HG03575 (cell line): ENCODE data around the gene TEX264.
"Not testable (repeated sequence)": the region's sequence is repeated elsewhere in the genome, so short reads cannot be mapped to it uniquely, and the experiment has no call there.

Experiments
- ATAC-seq: cut with Tn5 transposase; IDR thresholded peaks from one replicate; pipeline ENCODE4 v1.9.1; 2021; ENCODE audit not compliant: unreplicated experiment, insufficient number of reproducible peaks, low FRiP score; ENCODE audit errors: extremely low read depth

The TEX264 gene

GRCh38 chr3:51729042-51729633 lies 58.1 kb downstream of the TEX264 start:
- ATAC-seq, result no peak

DNA sequence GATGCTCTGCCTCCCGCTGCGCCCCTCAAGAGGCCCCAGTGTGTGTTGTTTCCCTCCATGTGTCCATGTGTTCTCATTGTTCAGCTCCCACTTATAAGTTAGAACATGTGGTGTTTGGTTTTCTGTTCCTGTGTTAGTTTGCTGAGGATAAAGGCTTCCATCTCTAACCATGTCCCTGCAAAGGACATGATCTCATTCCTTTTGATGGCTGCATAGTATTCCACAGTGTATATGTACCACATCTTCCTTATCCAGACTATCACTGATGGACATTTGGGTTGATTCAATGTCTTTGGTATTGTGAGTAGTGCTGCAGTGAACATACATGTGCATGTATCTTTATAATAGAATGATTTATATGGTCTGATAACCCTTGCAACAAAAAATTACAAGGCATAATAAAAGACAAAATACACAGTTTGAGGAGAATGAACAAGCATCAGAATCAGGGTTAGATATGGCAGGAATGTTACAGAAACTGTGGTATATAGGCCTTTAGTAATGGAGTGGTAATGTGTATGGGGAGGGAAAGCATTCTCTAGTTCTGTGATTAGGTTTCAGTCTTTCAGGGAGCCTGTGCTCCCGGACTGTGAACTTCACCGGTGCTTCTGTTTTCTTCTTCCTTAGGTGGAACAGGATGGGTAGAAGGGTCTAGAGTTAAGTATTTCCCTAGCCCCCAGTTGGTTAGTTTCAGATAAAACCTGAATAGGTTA lies 63.0 kb downstream of the TEX264 start:
- ATAC-seq, result no peak

- no peak for ATAC-seq
Observed at GRCh38 chr3:51734572-51734907, 63.5 kb downstream of the TEX264 start.

GRCh38 chr3:51735039-51735438 lies 64.0 kb downstream of the TEX264 start:
- no peak for ATAC-seq

DNA sequence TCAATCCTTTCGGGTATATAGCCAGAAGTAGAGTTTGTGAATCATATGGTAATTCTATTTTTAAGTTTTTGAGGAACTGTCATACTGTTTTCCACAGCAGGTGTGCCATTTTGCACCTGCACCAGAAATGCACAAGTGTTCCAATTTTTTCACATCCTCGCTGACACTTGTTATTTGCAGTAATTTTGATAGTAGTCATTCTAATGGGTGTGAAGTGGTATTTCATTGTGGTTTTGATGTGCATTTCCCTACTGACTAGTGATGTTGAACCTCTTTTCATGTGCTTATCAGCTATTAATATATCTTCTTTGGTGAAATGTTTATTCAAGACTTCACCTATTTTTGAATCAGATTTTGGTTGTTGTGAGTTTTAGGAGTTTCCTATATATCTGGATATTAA lies 64.9 kb downstream of the TEX264 start:
- ATAC-seq, result no peak

GRCh38 chr3:51739110-51739509 lies 68.1 kb downstream of the TEX264 start:
- no peak for ATAC-seq

GRCh38 chr3:51742320-51742719 lies 71.3 kb downstream of the TEX264 start:
- not testable (repeated sequence) for ATAC-seq

- ATAC-seq, result not testable (repeated sequence)
Observed at GRCh38 chr3:51742978-51743377, 71.9 kb downstream of the TEX264 start.

GRCh38 chr3:51747840-51748239 lies 76.8 kb downstream of the TEX264 start:
- no peak for ATAC-seq

DNA sequence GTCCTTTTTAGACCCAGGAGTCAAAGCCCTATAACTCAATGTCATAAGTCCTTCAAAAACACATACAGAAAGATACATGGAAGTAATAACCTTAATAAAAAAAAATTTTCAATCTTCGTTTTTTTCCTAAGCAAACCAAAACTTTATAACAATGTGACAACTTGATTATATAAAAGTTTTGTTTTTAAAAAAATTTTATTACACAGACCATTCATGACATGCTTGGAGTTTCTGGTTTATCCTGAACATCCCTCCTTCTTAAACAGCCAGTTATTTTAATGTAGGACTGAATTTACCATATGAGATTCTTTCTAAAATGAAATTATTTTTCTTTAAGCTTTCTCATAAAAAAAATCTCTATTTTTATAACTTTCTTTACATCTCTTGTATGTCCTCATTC lies 77.3 kb downstream of the TEX264 start:
- no peak for ATAC-seq

GRCh38 chr3:51750878-51751277 lies 79.8 kb downstream of the TEX264 start:
- ATAC-seq, result no peak

GRCh38 chr3:51751287-51751686 lies 80.2 kb downstream of the TEX264 start:
- ATAC-seq, result no peak
